ENCODE data around the gene KDM1A. TPM values are rescaled to one million over a fixed set of nuclear protein-coding genes. Genes with fewer than 3 reads are reported as not detected.

KDM1A gene
- total RNA-seq, 1 experiment from 2014 or later: 204 TPM

- Histone ChIP-seq H3K23me2 (ENCODE audit: insufficient read length, low read depth, low read length, poor library complexity, severe bottlenecking) (no peaks in the 10 kb centered on the region), H2BK5ac (ENCODE audit: insufficient read length, low read length) (no peak overlapping the region), H2AK5ac (ENCODE audit: insufficient read length, low read length) (no peak overlapping the region), H2BK120ac (ENCODE audit: low read depth, low read length, poor library complexity, severe bottlenecking) (no peak overlapping the region), H3K27me3 (ENCODE audit: insufficient read depth, low read length) (no peaks in the 10 kb centered on the region), H3K9ac (ENCODE audit: extremely low read depth, insufficient read length, low read length) (no peak overlapping the region), H4K5ac (ENCODE audit: insufficient read length, low read depth, low read length) (no peak overlapping the region), H2BK20ac (ENCODE audit: low read depth, low read length, poor library complexity, severe bottlenecking) (no peak overlapping the region), H3K27ac (ENCODE audit: insufficient read length, low read depth, low read length) (no peak overlapping the region), H2AFZ (ENCODE audit: low read length) (no peak overlapping the region), H3T11ph (ENCODE audit: low read length) (no peak overlapping the region), H3K56ac (ENCODE audit: insufficient read length, low read depth, low read length) (no peak overlapping the region), H3K18ac (ENCODE audit: insufficient read length, low read depth, low read length) (no peak overlapping the region), H3K4ac (ENCODE audit: low read depth, low read length) (no peak overlapping the region), H3K79me1 (ENCODE audit: insufficient read depth, low read depth, low read length, poor library complexity, severe bottlenecking) (peaks cover 3% of the 10 kb centered on the region), H3K4me1 (ENCODE audit: insufficient read depth, low read length) (peaks cover 4% of the 10 kb centered on the region; the same call in 1 of the 2 replicates), H3K9me3 (ENCODE audit: control insufficient read depth, low read depth, low read length) (no peaks in the 10 kb centered on the region), H3K79me2 (ENCODE audit: insufficient read depth, low read length) (peaks cover 16% of the 10 kb centered on the region), H3K14ac (ENCODE audit: insufficient read depth, low read length) (no peak overlapping the region), H3K23ac (ENCODE audit: insufficient read length, low read depth, low read length) (no peak overlapping the region), H2BK15ac (ENCODE audit: low read depth, low read length) (no peak overlapping the region), H2BK12ac (ENCODE audit: insufficient read length, low read depth, low read length) (no peak overlapping the region), H3K4me2 (ENCODE audit: insufficient read depth, insufficient read length, low read length) (no peak overlapping the region), H4K8ac (replicated peaks; ENCODE audit: insufficient read length, low read depth, low read length) (no peak overlapping the region), H4K91ac (ENCODE audit: insufficient read length, low read depth, low read length) (no peak overlapping the region), H4K20me1 (ENCODE audit: control insufficient read depth, insufficient read depth, insufficient read length) (no peaks in the 10 kb centered on the region)
- Mint-ChIP-seq H3K4me3 (no peak overlapping the region), H3K36me3 (ENCODE audit: insufficient read depth in 1 of 3, low read depth in 3 of 3) (no peaks in the 10 kb centered on the region), H3K27me3 (ENCODE audit: low read depth) (no peaks in the 10 kb centered on the region), H3K9me3 (no peaks in the 10 kb centered on the region), H3K4me1 (peaks cover 15 to 16% of the 10 kb centered on the region in 2 experiments), H3K27ac (no peak overlapping the region)
- no peak for TF ChIP-seq CTCF (conservative IDR thresholded peaks at IDR 0.05)
- WGBS (ENCODE audit: extremely low coverage, insufficient read length, low lambda C conversion rate): no CpG with 5 or more reads among the region's 4 CpGs
- no peak for DNase-seq
Observed at GRCh38 chr1:23125489-23125888, 106.2 kb downstream of the KDM1A start.

Data from H9 (cell line).